ENCODE results near the gene GNAZ.

DNA sequence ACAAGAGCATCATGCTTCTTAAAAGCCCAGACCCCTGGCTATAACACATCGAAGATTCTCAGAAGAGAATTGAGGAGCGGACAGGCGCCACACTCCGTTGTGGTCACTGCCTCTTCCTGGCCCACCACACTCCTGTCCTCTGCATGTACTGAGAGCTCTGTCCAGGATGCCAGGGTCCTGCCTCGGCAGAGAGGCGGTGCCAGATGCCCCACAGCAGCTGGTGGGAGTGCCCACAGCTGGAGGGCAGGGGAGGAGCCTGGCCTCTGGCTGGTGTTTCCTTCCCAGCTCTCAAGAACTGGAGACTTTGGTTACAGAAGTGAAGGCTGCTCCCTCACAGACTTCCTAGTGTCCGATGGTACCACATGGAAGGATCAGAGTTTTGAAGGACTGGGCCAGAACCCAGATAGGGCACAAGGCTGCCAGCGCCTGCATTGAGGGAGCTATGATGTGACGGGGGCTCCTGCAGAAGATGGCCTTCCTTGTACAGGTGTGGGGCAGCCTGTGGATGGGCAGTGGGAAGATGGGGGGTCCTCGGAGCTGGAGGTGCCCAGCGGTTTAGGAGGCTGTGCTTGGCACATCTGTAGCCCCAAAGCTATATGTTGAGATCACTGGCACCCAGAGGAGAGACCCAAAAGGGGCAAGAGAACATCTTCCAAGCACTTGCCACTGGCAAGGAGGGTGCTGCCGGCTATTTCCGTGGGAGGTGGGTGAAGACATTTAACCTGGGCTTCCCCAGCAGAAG is 52.1 kb downstream of the GNAZ start:
- TF ChIP-seq CTCF (conservative IDR thresholded peaks at IDR 0.05) (no peak), EZH2 (IDR thresholded peaks at IDR 0.05; ENCODE audit: low read depth) (no peak)
